Measurements from ENCODE around the gene TMPRSS11F.

DNA sequence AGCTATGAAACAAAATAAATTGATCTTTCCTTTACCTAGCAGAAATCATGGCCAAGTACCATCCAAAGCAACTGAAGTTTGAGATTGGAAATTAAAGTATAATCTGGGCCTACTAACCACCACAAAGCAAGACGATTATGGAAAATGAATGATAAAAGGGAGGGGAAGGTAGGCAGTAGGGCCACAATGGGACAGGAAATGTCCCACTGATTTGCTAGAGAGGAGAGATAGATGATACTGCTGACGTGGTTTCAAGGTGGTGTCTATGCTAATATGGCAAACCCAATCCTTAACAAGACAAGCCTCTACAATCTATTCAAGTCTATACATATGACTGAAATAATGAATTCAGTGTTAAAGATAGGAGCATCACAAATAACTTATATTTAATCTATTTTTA lies 6.1 kb downstream of the TMPRSS11F start:
- TF ChIP-seq CTCF (IDR thresholded peaks at IDR 0.05 in 4 of 5, conservative IDR thresholded peaks at IDR 0.05 in 1 of 5) (no peak), POLR2A (IDR thresholded peaks at IDR 0.05) (no peak)
